ENCODE measurements around the gene CREG2.

- TF ChIP-seq CTCF (IDR thresholded peaks at IDR 0.05) (no peak), EP300 (IDR thresholded peaks at IDR 0.05; ENCODE audit: low read depth) (no peak)
These were observed 43.2 kb downstream of the CREG2 start for GRCh38 chr2:101344137-101344536.

Data from transverse colon (tissue), 3 donors.